ENCODE measurements around the gene LRRC8E.
A peak's percentile ranks its signal among the peaks of the same experiment; 100 is the strongest.

LRRC8E gene

DNA sequence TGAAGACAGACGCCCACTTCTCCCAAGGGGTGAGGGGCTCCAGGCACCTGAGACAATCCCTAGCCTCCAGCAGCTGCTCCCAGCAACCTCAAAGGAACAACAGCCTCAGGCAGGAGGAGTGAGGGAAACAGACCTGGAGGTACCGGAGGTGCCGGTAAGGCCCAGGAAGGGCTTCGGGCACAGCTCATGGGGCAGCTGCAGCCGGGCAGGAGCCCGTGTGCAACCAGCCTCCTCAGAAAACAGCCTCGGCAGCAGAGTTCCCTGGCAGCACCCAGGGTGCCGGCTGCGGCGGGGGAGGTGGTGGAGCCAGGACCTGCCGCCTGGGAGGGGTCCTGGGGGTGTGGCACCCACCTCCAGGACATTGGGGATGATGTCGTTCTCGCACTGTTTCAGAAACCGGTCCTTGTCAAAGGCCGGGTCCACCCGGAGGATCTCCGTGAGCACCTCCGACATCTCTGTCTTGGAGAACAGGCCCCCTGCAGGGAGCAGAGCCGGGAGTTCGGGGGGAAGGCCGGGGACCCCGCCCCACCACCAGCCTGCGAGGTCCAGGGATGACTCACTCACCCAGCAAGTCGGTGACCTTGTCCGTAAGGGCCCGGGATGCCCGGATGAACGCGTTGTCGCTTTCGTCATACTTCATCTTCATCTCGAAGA, 44.1 kb downstream of the LRRC8E start:
- Mint-ChIP-seq H3K36me3 (peaks cover 1% of the 10 kb centered on the region), H3K27me3 (no peaks in the 10 kb centered on the region), H3K27ac (no peak overlapping the region), H3K4me1 (peaks cover 10% of the 10 kb centered on the region), H3K9me3 (no peaks in the 10 kb centered on the region), H3K4me3 (no peak overlapping the region)

DNA sequence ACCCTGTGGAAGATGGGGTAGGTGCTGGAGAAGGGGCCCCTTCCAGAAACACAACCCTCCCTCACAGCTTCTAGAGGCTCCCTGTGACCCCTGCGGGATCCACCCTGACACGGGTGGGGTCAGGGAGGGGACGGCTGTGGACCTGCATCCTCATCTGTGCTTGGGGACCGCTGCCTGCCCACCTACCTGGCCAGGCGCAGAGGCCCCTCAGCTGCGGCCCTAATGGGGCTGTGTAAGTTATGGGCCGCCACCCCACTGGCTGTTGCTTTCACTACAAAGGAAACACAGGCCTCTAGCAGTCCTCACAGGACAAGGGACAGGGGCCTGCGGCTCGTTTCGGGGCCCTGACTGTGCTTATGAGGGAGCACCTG, 44.6 kb downstream of the LRRC8E start:
- Mint-ChIP-seq H3K9me3 (no peaks in the 10 kb centered on the region), H3K27me3 (no peaks in the 10 kb centered on the region), H3K4me3 (no peak overlapping the region), H3K27ac (no peak overlapping the region), H3K4me1 (peaks cover 10% of the 10 kb centered on the region), H3K36me3 (peaks cover 1% of the 10 kb centered on the region)

DNA sequence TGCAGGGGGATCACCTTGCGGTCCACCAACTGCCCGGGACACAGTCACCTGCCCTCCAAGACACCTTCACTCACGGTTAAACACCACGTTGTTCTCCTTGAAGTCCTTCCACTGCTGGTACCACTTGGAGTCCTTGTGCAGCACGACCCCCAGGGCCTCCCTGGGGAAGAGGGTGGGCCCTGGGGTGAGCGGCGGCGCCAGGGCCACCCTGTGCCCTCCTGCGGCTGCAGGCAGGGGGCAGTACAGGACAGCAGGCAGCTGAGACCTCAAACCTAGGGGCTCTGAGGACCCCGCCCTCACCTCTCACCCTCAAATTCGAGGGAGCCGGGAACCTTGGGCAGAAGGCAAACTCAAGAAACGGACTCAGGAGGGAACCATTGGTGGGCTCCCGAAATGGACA, 45.1 kb downstream of the LRRC8E start:
- H3K36me3 Mint-ChIP-seq, result peaks cover 1% of the 10 kb centered on the region
- H3K27me3 Mint-ChIP-seq, result no peaks in the 10 kb centered on the region
- H3K4me1 Mint-ChIP-seq, result peaks cover 8% of the 10 kb centered on the region
- no peak overlapping the region for H3K27ac Mint-ChIP-seq
- no peak overlapping the region for H3K4me3 Mint-ChIP-seq
- no peaks in the 10 kb centered on the region for H3K9me3 Mint-ChIP-seq

DNA sequence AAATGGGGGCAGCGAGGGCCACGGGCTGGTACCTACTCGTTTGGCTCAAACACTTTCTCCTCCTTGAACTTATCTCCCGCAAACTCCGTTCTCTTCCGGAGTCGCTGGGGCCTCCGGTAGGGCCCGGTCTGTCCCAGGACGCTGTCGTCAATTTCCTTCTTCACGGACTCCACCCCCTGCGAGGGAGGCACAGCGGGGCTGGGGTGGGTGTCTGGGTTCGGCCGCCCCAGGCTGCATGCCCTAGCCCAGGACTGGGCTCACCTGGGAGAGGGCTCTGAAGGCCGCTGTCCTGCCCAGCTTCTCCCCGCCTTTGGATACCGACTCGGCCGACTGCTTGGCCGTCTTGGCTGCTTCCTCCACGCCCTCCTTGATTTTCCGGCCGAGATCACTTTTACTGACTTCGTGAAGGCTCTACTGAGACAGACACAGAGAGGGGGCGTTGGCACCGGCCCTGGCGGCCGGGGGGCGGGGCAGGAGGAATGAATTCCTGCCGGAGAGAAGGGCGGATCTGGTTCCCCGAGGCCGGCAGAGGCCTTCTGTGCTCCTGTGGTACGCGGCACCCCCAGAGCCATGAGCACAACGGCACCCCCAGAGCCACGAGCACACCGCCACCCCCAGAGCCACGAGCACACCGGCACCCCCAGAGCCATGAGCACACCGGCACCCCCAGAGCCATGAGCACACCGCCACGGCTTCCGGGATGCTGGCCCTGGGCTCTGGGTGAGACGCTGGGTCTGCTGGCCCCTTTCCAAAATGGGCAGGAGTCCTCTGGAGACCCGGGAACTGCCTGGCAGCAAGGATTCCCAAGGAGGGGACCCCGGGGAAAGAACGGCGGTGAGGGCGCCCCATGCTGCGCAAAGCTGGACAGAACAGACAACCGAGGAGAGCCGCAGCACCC, 45.8 kb downstream of the LRRC8E start:
- H3K36me3 Mint-ChIP-seq, result peaks cover 4% of the 10 kb centered on the region
- H3K4me1 Mint-ChIP-seq, result peaks cover 7% of the 10 kb centered on the region
- no peaks in the 10 kb centered on the region for H3K9me3 Mint-ChIP-seq
- no peak overlapping the region for H3K4me3 Mint-ChIP-seq
- H3K27ac Mint-ChIP-seq, result no peak overlapping the region
- no peaks in the 10 kb centered on the region for H3K27me3 Mint-ChIP-seq

DNA sequence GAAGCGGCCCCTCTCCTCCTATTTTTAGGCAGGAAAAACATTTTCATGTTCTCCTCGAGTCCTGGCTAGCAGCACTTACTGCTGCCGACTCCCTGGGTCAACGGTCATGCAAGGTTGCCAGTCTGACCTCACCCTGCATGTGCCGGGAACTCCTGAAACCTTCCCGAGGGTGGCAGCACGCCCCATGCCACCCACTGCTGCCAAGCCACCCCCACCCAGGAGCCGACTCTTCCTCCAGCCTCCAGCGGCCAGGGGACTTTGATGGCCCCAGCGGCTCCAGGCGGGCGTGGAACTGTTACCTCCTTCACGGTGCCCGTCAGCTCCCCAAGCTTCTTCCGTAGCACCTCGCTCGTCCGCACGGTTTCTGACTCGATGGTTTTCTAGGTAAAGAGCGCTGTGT, 46.5 kb downstream of the LRRC8E start:
- Mint-ChIP-seq H3K9me3 (no peaks in the 10 kb centered on the region), H3K36me3 (peaks cover 4% of the 10 kb centered on the region), H3K4me1 (peaks cover 5% of the 10 kb centered on the region), H3K27ac (no peak overlapping the region), H3K27me3 (no peaks in the 10 kb centered on the region), H3K4me3 (no peak overlapping the region)

DNA sequence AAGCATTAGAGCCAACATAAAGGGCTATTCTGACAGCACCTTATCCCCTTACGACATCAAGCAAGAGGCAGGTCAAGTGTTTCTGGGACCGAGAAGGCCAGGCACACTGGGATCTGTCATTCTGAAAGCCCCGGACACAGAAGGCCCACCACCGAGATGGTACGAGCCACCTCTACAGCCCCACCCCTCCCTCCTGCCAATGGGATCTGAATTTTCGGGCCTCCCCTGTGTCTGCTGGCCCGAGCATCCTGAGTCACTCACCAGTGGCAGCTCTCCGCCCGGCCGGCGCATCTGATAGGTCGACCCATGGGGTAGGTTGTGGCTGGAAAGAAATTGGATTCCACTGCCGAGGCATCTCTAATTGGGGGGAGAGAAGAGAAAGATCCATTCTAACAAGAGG, 52.5 kb downstream of the LRRC8E start:
- H3K27me3 Mint-ChIP-seq, result no peaks in the 10 kb centered on the region
- H3K27ac Mint-ChIP-seq, result no peak overlapping the region
- H3K9me3 Mint-ChIP-seq, result no peaks in the 10 kb centered on the region
- H3K36me3 Mint-ChIP-seq, result peaks cover 9% of the 10 kb centered on the region
- peaks cover 36% of the 10 kb centered on the region for H3K4me1 Mint-ChIP-seq
- peak overlapping the region; percentile 99 for H3K4me3 Mint-ChIP-seq

DNA sequence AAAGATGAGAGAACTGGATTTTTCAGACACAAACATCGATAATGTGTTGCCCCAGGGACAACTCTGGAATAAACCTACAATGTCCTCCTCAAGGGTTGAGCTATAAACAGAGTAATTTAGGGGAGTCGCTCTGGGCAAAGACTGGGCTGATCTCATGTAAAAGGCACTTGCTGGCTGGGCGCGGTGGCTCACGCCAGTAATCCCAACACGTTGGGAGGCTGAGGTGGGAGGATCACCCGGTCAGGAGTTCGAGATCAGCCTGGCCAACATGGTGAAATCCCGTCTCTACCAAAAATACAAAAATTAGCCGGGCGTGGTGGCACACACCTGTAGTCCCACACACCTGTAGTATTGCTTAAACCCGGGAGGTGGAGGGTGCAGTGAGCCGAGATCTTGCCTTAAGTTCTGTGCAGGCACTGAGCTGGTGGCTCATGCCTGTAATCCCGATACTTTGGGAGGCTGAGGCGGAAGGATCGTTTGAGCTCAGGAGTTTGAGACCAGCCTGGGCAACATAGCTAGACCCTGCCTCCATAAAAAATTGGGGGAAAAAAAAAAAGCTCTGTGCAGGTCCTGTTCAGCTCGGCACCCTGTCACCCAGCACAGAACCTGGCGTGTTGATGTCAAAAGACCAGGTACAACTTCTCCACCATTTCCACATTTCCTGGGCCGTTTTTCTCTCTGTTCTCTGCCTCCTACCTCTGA, 53.7 kb downstream of the LRRC8E start:
- H3K4me3 Mint-ChIP-seq, result peak overlapping the region; percentile 99
- peaks cover 36% of the 10 kb centered on the region for H3K4me1 Mint-ChIP-seq
- H3K27ac Mint-ChIP-seq, result peak overlapping the region; percentile 35
- H3K9me3 Mint-ChIP-seq, result no peaks in the 10 kb centered on the region
- H3K27me3 Mint-ChIP-seq, result no peaks in the 10 kb centered on the region
- H3K36me3 Mint-ChIP-seq, result peaks cover 11% of the 10 kb centered on the region

DNA sequence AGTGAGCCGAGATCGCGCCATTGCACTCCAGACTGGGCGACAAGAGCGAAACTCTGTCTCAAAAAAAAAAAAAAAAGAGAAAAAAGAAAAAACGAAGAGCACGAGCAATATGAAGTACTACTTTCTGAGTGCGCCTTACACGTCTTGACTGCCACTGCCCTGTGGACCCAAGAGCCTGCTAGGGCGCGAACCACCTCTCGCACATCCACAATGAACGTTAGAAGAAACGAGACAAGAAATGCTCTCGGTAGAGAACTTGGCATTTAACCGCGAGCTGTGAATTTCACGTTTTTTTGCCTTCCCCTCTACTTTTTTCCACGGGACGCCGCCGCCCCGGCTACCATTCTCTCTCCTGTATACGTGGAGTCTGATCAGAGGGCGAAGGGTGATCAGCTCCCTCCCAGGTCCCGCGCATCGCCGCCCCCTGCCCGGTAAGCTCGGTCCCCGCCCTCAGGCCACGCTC, 54.7 kb downstream of the LRRC8E start:
- H3K9me3 Mint-ChIP-seq, result no peaks in the 10 kb centered on the region
- H3K27ac Mint-ChIP-seq, result peak overlapping the region; percentile 98
- peak overlapping the region; percentile 99 for H3K4me3 Mint-ChIP-seq
- H3K27me3 Mint-ChIP-seq, result no peaks in the 10 kb centered on the region
- H3K36me3 Mint-ChIP-seq, result peaks cover 11% of the 10 kb centered on the region
- peaks cover 36% of the 10 kb centered on the region for H3K4me1 Mint-ChIP-seq

DNA sequence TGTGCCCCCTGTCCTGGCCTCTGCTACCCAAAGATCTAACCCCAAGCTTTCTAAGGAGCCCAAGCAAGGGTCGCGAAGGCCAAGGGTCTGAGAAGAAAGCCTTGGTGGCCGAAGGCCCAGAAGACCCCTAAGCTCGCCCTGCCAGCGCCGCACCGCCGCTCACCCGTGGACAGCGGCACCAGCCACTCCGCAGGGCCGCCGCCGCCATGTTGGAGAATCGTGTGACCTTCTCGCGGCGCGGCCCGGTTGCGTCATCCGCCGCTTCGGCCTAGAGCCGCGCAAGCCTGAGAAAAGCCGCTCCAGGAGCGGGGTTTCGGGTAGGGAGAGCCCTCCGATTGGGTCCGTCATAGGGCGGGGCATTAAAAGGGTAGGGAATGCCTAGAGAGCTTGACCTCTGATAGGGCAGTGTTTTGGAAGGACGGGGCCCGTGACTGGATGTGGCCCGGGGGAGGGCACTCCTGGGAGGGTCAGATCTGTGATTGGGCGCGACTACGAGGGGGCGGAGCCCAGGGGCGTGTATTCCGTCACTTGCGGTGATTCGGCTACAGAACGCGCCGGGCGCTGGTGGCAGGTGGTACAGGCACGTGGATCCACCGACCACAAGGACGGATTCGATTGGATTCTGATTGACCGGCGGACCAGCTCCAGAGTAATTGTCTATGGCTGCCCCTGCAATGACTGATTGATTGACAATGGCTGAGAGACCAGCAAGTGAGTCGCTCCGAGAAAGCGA, 55.3 kb downstream of the LRRC8E start, which contains the start of gene TIMM44:
Gene TIMM44, minus strand, starts transcription at position 223 of the 733 bp plus-strand sequence. Its CDS starts 15 bp downstream, at position 208.
- peak within 1 kb of the TSS; percentile 98 for H3K27ac Mint-ChIP-seq
- H3K4me1 Mint-ChIP-seq, result peaks cover 35% of the 10 kb centered on the region
- no peaks in the 10 kb centered on the region for H3K27me3 Mint-ChIP-seq
- peak within 1 kb of the TSS; percentile 99 for H3K4me3 Mint-ChIP-seq
- peaks cover 11% of the 10 kb centered on the region for H3K36me3 Mint-ChIP-seq
- H3K9me3 Mint-ChIP-seq, result no peaks in the 10 kb centered on the region

DNA sequence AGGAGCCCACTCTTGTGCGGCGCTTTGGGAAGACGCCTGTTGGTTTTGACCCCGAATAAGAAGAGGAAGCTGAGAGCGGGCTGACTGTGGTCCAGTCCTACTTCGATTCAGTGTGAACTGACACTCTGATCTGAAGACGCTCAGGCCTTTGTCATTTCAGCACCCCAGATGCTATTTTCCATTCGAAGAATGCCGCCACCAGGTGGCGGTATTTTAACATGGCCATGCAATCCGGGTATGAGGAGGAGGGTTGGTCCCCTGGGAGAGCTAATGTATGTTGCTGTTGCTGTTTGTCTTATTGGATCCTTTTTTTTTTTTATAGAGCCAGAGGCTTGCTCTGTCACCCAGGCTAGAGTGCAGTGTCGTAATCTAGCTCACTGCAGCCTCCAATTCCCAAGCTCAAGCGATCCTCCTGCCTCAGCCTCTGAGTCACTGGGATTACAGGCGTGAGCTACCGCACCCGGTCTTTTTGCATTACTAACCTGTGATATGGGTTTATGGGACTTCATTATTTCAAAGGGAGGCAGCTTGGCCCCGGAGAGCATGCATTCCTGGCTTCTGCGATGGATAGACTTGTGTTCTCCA, 56.0 kb downstream of the LRRC8E start:
- H3K27me3 Mint-ChIP-seq, result no peaks in the 10 kb centered on the region
- H3K4me3 Mint-ChIP-seq, result peak overlapping the region; percentile 99
- H3K4me1 Mint-ChIP-seq, result peaks cover 31% of the 10 kb centered on the region
- peak overlapping the region; percentile 98 for H3K27ac Mint-ChIP-seq
- no peaks in the 10 kb centered on the region for H3K9me3 Mint-ChIP-seq
- H3K36me3 Mint-ChIP-seq, result peaks cover 8% of the 10 kb centered on the region

DNA sequence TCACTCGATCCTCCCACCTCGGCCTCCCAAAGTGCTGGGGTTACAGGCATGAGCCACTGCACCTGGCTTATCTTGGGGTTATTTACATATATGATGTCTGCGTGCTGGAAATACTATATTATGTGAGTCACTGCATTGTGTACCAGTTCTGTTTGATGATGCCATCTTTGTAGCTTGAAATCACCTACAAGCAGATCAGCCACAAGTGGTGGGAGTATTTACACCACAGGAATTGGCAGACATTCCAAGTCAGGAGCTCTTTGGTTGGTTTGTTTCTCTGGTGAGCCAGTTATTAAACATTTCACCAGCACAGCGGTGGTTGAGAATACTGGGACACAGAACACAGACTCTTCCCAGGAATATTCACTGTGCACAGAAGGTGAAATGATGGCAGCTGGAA, 59.6 kb downstream of the LRRC8E start:
- H3K27ac Mint-ChIP-seq, result no peak overlapping the region
- H3K4me3 Mint-ChIP-seq, result no peak overlapping the region
- H3K9me3 Mint-ChIP-seq, result no peaks in the 10 kb centered on the region
- peaks cover 15% of the 10 kb centered on the region for H3K4me1 Mint-ChIP-seq
- no peaks in the 10 kb centered on the region for H3K27me3 Mint-ChIP-seq
- peaks cover 2% of the 10 kb centered on the region for H3K36me3 Mint-ChIP-seq
